ENCODE measurements around the gene PRMT9.

Gene PRMT9

DNA sequence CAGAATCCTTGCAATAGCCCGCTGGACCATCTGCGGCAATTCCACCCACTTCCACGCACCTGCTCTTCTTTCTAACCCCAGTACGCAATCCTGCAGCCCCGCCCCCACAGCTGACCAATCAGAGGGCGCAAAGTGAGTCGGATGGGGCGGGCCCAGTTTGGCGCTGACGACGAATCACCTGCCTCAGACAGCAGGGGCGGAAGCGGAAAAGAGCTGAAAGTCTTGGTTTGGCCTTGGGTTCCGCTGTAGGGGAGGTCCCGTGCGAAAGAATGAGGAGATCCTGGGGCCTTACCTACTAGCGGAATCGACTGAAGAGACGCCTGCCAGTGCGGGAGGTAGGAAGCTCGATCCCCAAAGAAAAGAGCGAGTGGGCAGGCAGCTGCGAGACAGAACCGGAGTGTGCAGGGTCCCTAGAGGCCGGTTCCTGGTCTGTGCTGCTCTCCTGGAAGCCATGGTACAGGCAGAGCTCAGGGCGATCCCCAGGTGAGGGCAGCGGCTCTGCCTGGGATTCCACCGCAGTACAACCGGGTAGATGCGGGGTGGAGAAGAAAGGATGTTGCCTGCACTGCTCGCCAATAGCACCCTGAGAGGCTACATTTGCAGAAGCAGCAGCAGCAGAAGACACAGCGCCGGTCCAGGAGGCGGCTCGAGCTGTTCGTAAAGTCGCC lies 66.7 kb downstream of the PRMT9 start, which contains the start of gene TMEM184C:
TSS of gene TMEM184C (plus strand) at position 225 of the 668 bp plus-strand sequence. CDS start 560 bp downstream, outside the sequence.
- TF ChIP-seq, protein P1, sequence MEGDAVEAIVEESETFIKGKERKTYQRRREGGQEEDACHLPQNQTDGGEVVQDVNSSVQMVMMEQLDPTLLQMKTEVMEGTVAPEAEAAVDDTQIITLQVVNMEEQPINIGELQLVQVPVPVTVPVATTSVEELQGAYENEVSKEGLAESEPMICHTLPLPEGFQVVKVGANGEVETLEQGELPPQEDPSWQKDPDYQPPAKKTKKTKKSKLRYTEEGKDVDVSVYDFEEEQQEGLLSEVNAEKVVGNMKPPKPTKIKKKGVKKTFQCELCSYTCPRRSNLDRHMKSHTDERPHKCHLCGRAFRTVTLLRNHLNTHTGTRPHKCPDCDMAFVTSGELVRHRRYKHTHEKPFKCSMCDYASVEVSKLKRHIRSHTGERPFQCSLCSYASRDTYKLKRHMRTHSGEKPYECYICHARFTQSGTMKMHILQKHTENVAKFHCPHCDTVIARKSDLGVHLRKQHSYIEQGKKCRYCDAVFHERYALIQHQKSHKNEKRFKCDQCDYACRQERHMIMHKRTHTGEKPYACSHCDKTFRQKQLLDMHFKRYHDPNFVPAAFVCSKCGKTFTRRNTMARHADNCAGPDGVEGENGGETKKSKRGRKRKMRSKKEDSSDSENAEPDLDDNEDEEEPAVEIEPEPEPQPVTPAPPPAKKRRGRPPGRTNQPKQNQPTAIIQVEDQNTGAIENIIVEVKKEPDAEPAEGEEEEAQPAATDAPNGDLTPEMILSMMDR (IDR thresholded peaks at IDR 0.05; ENCODE audit: borderline replicate concordance, control extremely low read depth, extremely low read depth, insufficient read depth, missing control alignments), result no peak
- peak; percentile 90 for DNase-seq (ENCODE audit: low spot score)
- in situ Hi-C loops (cut with MboI; ENCODE audit: low sequenced_read_pairs, unreplicated experiment), result no loop called here

DNA sequence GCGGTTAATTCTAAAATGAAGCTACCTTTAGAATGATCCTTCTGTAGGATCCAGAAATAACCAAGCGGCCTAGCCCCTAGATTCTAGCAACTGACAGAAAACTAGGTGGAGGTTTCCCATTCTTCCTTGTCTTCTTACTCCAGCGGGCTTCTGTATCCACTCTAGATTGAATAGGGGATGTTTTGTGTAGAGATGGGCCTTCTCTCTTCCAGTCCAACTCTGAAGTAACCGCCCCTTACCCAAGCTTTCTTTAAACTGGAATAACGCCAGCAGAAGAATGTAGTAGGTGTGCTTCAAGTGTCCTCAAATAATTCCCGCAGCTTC lies 67.2 kb downstream of the PRMT9 start:
- TF ChIP-seq, protein P1 (IDR thresholded peaks at IDR 0.05; ENCODE audit: borderline replicate concordance, control extremely low read depth, extremely low read depth, insufficient read depth, missing control alignments), result no peak
- in situ Hi-C loops (cut with MboI; ENCODE audit: low sequenced_read_pairs, unreplicated experiment), result no loop called here
- DNase-seq (ENCODE audit: low spot score), result no peak

DNA sequence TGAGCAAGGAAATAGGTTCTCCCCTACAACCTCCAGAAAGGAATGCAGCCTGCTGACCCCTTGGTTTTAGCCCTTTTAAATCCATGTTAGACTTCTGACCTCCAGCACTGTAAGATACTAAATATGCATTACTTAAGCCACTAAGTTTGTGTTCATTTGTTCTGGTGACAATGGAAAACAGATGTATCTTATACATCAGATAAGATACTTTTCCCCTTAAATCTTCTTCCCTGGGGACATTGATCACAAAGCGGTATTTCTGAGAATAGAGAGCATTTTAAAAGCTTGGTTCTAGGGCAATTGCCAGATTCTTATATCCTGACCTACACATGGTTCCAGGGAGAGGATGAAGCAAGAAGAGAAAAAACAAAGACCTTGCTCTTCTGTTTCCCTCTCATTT lies 73.3 kb downstream of the PRMT9 start:
- in situ Hi-C loops (cut with MboI; ENCODE audit: low sequenced_read_pairs, unreplicated experiment), result no loop called here
- TF ChIP-seq, protein P1 (IDR thresholded peaks at IDR 0.05; ENCODE audit: borderline replicate concordance, control extremely low read depth, extremely low read depth, insufficient read depth, missing control alignments), result no peak

DNA sequence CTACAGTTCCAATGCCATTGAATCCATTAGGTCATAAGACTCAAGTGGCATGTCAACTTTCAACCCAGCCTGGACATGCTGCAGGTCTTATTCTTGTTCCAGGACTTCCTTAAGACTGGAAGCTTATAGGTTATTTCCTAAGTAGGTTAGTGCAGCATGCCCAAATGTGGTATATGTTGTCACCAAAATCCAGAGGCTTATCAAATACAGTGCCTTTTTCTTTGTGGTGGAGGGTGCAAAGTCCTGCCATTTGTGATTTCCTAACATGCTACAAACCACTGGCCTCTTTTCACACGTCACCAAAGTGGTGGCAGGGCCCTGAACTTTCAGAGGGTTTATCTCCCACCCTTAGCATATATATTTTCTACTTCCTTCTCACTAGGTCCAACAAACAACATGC lies 76.5 kb downstream of the PRMT9 start:
- TF ChIP-seq, protein P1 (IDR thresholded peaks at IDR 0.05; ENCODE audit: borderline replicate concordance, control extremely low read depth, extremely low read depth, insufficient read depth, missing control alignments), result no peak
- in situ Hi-C loops (cut with MboI; ENCODE audit: low sequenced_read_pairs, unreplicated experiment), result loop anchor here (10.0 kb wide), 1 partner anchor 257 kb away; no protein-coding TSS in a partner anchor
- no peak for DNase-seq (ENCODE audit: low spot score)

More for the DNA sequence above, 73.3 kb downstream of the PRMT9 start:
- no peak for DNase-seq (ENCODE audit: low spot score)

DNA sequence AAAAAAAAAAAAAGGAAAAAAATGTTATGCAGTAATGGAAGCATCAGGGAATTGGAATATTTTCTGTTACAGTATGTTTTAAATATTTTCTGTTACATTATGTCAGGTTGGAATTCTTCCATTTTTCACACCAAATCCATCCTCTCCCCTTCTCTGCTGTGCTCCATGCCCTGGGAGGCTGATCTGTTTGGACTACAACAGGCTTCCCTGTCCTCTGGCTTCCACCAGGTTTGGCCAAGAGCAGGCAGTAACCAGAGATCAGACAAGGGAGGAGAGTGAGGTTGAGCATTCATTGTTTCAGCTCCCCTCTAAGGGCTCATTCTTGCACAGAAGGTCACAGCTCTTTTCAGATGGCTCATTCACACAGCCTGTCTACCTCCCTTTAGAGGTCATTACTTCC lies 78.5 kb downstream of the PRMT9 start:
- TF ChIP-seq, protein P1 (IDR thresholded peaks at IDR 0.05; ENCODE audit: borderline replicate concordance, control extremely low read depth, extremely low read depth, insufficient read depth, missing control alignments), result no peak
- no peak for DNase-seq (ENCODE audit: low spot score)
- in situ Hi-C loops (cut with MboI; ENCODE audit: low sequenced_read_pairs, unreplicated experiment), result loop anchor here (10.0 kb wide), 1 partner anchor 259 kb away; no protein-coding TSS in a partner anchor

DNA sequence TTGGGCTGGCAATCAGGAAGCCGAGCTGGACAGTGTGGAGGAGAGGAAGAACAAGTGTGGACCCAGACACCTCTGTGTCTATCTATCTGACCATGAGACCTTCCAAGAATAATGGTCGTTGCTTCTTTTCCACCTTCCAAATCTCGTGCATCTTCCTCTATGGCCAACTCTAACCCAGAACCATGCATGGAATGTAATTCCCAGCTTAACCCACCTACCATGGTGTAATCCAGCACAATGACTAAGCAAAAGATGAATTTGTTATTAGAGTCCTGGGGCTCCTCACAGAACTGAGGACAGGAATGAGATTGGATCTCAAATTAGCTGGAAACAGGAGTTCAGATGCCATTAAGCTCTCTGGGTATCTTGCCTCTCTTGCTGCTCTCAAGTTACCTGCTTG lies 84.2 kb downstream of the PRMT9 start:
- in situ Hi-C loops (cut with MboI; ENCODE audit: low sequenced_read_pairs, unreplicated experiment), result loop anchor here (10.0 to 25.0 kb wide), 2 partner anchors 265 to 437 kb away; no protein-coding TSS in a partner anchor
- TF ChIP-seq, protein P1 (IDR thresholded peaks at IDR 0.05; ENCODE audit: borderline replicate concordance, control extremely low read depth, extremely low read depth, insufficient read depth, missing control alignments), result no peak
- no peak for DNase-seq (ENCODE audit: low spot score)
